K562 (cell line): Measurements from ENCODE around the gene CCNDBP1. TPM values are rescaled to one million over a fixed set of nuclear protein-coding genes. Genes with fewer than 3 reads are reported as not detected.

Experiments
- ARID1B ChIP-seq: fragments of 450-650 bp; IDR thresholded peaks from 2 replicates; pipeline ENCODE4 v1.6.1; 2016; ENCODE audit warnings: antibody characterized with exemption, mild to moderate bottlenecking, inconsistent platforms
- BCOR ChIP-seq: fragments of 450-650 bp; IDR thresholded peaks from 2 replicates; pipeline ENCODE4 v1.6.1; 2016
- CEBPB ChIP-seq: fragments of 450-650 bp; IDR thresholded peaks from 2 replicates; pipeline ENCODE4 v1.6.1; 2016; ENCODE audit warnings: missing genetic modification characterization, missing compliant biosample characterization
- CTBP1 ChIP-seq: fragments of 450-650 bp; IDR thresholded peaks from 2 replicates; pipeline ENCODE4 v1.6.1; 2016; ENCODE audit warnings: borderline replicate concordance
- DPF2 ChIP-seq: fragments of 450-650 bp; IDR thresholded peaks from 2 replicates; pipeline ENCODE4 v1.6.1; 2016
- FOXM1 ChIP-seq, 2 experiments: fragments of 450-650 bp in 1 of 2; sonication (generic) in 1 of 2; formaldehyde crosslinking in 1 of 2; IDR thresholded peaks; 2 replicates each; pipeline versions ENCODE4 v1.6.1 to v1.9.0; 2017 to 2022; ENCODE audit warnings: low read depth in 2 of 2, mild to moderate bottlenecking in 2 of 2, missing genetic modification reagents in 1 of 2, moderate library complexity in 1 of 2
- GATAD2B ChIP-seq: fragments of 450-650 bp; IDR thresholded peaks from 2 replicates; pipeline ENCODE4 v1.6.1; 2017; ENCODE audit warnings: mild to moderate bottlenecking, borderline replicate concordance
- HNRNPL ChIP-seq: fragments of 200-400 bp; formaldehyde crosslinking; IDR thresholded peaks from 2 replicates; pipeline ENCODE4 v1.6.1; 2017; ENCODE audit warnings: low read depth, mild to moderate bottlenecking, low read length
- L3MBTL2 ChIP-seq: fragments of 450-650 bp; IDR thresholded peaks from 2 replicates; pipeline ENCODE4 v1.6.1; 2016; ENCODE audit warnings: mild to moderate bottlenecking, moderate library complexity
- MBD2 ChIP-seq: sonication (generic); IDR thresholded peaks from 2 replicates; pipeline ENCODE4 v1.6.1; 2016; ENCODE audit warnings: low read depth, borderline replicate concordance
- PPARD ChIP-seq: fragments of 250-450 bp; sonication (Bioruptor Pico); IDR thresholded peaks from 2 replicates; pipeline ENCODE4 v1.8.0; 2022; ENCODE audit warnings: inconsistent platforms, mild to moderate bottlenecking, moderate library complexity
- STAT5A ChIP-seq: IDR thresholded peaks from 2 replicates; pipeline ENCODE4 v1.6.1; 2012; ENCODE audit warnings: low read length, inconsistent platforms, borderline replicate concordance
- THRAP3 ChIP-seq: fragments of 450-650 bp; IDR thresholded peaks from 2 replicates; pipeline ENCODE4 v1.6.1; 2016; ENCODE audit warnings: mild to moderate bottlenecking, inconsistent platforms, borderline replicate concordance
- ZFP30 ChIP-seq: fragments of 250-450 bp; sonication (Bioruptor Pico); IDR thresholded peaks from 2 replicates; pipeline ENCODE4 v1.8.0; 2022; ENCODE audit warnings: moderate library complexity, mild to moderate bottlenecking, inconsistent platforms, borderline replicate concordance
- ZNF143 ChIP-seq: sonication (generic); formaldehyde crosslinking; IDR thresholded peaks from 2 replicates; pipeline ENCODE4 v1.9.0; 2022; ENCODE audit warnings: mild to moderate bottlenecking, missing genetic modification reagents
- ZNF239 ChIP-seq: fragments of 250-450 bp; sonication (Bioruptor Pico); IDR thresholded peaks from 2 replicates; pipeline ENCODE4 v1.4.0; 2020; ENCODE audit warnings: mild to moderate bottlenecking
- ZNF274 ChIP-seq: IDR thresholded peaks from 2 replicates; pipeline ENCODE4 v1.6.1; 2011; ENCODE audit warnings: low read depth, mild to moderate bottlenecking, low read length, moderate library complexity, borderline replicate concordance
- ZNF695 ChIP-seq: fragments of 450-650 bp; formaldehyde crosslinking; IDR thresholded peaks from 2 replicates; pipeline ENCODE4 v1.4.0; 2020; ENCODE audit warnings: mild to moderate bottlenecking, moderate library complexity
- ZNF76 ChIP-seq: fragments of 250-450 bp; sonication (Bioruptor Pico); IDR thresholded peaks from 2 replicates; pipeline ENCODE4 v1.4.0; 2020; ENCODE audit warnings: mild to moderate bottlenecking, moderate library complexity, borderline replicate concordance
- ZNF764 ChIP-seq: fragments of 250-450 bp; sonication (Bioruptor Pico); IDR thresholded peaks from 2 replicates; pipeline ENCODE4 v1.4.0; 2020; ENCODE audit warnings: low read depth, mild to moderate bottlenecking, moderate library complexity
- polyA plus RNA-seq, 8 experiments: library from polyadenylated mRNA; depleted of rRNA in 4 of 8; stranded (reverse) in 5 of 8; unstranded in 3 of 8; fragments of >200 nt; fragmentation: Nextera tagmentation in 2 of 8; fragmentation: Illumina TruSeq in 1 of 8; extraction: Ambion mirVana in 2 of 8; extraction: Trizol in 1 of 8; gene quantifications; 2 replicates each; pipeline versions ENCODE4 v1.2.1 to v1.2.3, GENCODE V29; 2011 to 2014; ENCODE audit warnings: inconsistent platforms in 1 of 8, missing spikeins in 1 of 8
- total RNA-seq, 7 experiments: library from RNA; depleted of rRNA in 6 of 7; stranded (reverse); fragments of >200 nt in 6 of 7; fragmentation: Illumina TruSeq in 2 of 7; extraction: Trizol in 2 of 7; gene quantifications; 2 replicates each; pipeline versions ENCODE4 v1.2.1 to v1.2.3, GENCODE V29; 2011 to 2021; ENCODE audit warnings: low replicate concordance in 1 of 7
- TF ChIP-seq, protein P1 (sequence below): IDR thresholded peaks from 2 replicates; pipeline ENCODE4 v1.6.1; 2016; ENCODE audit warnings: missing genetic modification characterization, missing compliant biosample characterization
- TF ChIP-seq, protein P2 (sequence below), 2 experiments: fragments of 450-650 bp in 1 of 2; sonication (generic) in 1 of 2; formaldehyde crosslinking in 1 of 2; IDR thresholded peaks in 1 of 2; conservative IDR thresholded peaks in 1 of 2; 2 replicates each; pipeline versions ENCODE4 v1.6.1 to v1.8.1; 2016 to 2023; ENCODE audit warnings: mild to moderate bottlenecking in 2 of 2, moderate library complexity in 2 of 2, inconsistent platforms in 1 of 2, missing genetic modification reagents in 1 of 2
- TF ChIP-seq, protein P3 (sequence below): sonication (generic); formaldehyde crosslinking; IDR thresholded peaks from 2 replicates; pipeline ENCODE4 v1.8.1; 2023; ENCODE audit warnings: mild to moderate bottlenecking, missing genetic modification reagents
- TF ChIP-seq, protein P4 (sequence below), 2 experiments: fragments of 200-800 bp in 1 of 2; sonication (Bioruptor generic) in 1 of 2; sonication (generic) in 1 of 2; formaldehyde crosslinking in 1 of 2; IDR thresholded peaks in 1 of 2; conservative IDR thresholded peaks in 1 of 2; 2 replicates each; pipeline versions ENCODE4 v1.5.0 to v1.6.1; 2016 to 2020; ENCODE audit warnings: missing compliant biosample characterization in 1 of 2, missing genetic modification characterization in 1 of 2, missing genetic modification reagents in 1 of 2
- TF ChIP-seq, protein P5 (sequence below): fragments of 250-450 bp; sonication (Bioruptor Pico); IDR thresholded peaks from 2 replicates; pipeline ENCODE4 v1.9.0; 2021; ENCODE audit warnings: mild to moderate bottlenecking

Gene CCNDBP1
- total and polyA plus RNA-seq, 9 of the 15 experiments (the other 6 are each of a cell fraction or from before 2014, with no cell fraction given) = 37.0 to 111 (median 55.5) TPM

DNA sequence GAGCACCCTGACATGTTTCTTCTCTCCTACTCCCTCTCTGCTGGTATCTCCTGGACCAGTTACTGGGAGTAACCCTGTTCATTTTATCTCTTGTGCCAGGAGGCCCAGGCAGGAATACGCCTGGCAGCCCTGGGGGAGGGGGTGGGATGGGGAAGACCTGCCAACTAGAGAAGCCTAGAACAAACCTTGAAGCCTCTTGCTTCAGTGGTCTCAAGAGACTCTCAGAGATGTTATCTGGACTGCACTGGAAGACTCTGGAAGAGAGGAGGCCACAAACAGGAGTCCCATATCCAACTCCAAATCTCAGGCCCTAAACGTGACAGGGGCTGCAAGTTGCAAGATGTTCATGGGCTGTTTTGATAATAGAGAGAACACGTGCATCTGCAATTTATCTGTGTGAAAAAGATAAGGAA, 35.8 kb downstream of the CCNDBP1 start, which contains the start of gene EPB42 (continued):
- TF ChIP-seq, protein P1, sequence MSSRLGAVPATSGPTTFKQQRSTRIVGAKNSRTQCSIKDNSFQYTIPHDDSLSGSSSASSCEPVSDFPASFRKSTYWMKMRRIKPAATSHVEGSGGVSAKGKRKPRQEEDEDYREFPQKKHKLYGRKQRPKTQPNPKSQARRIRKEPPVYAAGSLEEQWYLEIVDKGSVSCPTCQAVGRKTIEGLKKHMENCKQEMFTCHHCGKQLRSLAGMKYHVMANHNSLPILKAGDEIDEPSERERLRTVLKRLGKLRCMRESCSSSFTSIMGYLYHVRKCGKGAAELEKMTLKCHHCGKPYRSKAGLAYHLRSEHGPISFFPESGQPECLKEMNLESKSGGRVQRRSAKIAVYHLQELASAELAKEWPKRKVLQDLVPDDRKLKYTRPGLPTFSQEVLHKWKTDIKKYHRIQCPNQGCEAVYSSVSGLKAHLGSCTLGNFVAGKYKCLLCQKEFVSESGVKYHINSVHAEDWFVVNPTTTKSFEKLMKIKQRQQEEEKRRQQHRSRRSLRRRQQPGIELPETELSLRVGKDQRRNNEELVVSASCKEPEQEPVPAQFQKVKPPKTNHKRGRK (tag) = no peak
- TF ChIP-seq, protein P2, sequence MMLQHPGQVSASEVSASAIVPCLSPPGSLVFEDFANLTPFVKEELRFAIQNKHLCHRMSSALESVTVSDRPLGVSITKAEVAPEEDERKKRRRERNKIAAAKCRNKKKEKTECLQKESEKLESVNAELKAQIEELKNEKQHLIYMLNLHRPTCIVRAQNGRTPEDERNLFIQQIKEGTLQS (IDR thresholded peaks at IDR 0.05) = no peak
- TF ChIP-seq, protein P2 (CRISPR knock-in tag; conservative IDR thresholded peaks at IDR 0.05) = no peak
- TF ChIP-seq ZNF274 (peak; percentile 75; the same call in 1 of the 2 replicates), BCOR (0 out of 2 replicates have a peak, but pooled peaks have one; percentile 33), PPARD (CRISPR knock-in tag) (no peak), ZNF764 (CRISPR knock-in tag) (no peak), ZNF76 (no peak), CTBP1 (no peak; the same call in 1 of the 2 replicates), ZNF143 (CRISPR knock-in tag) (no peak), CEBPB (tag) (no peak), MBD2 (no peak), GATAD2B (peak; percentile 46; the same call in 1 of the 2 replicates), ZNF695 (no peak), ZNF239 (no peak), STAT5A (peak; percentile 77), THRAP3 (no peak), ZFP30 (CRISPR knock-in tag) (no peak), DPF2 (peak; percentile 91), ARID1B (peak; percentile 95), L3MBTL2 (peak; percentile 59; the same call in 1 of the 2 replicates), HNRNPL (no peak), FOXM1 (IDR thresholded peaks at IDR 0.05; ENCODE audit: low read depth) (peak; percentile 83), FOXM1 (CRISPR knock-in tag; IDR thresholded peaks at IDR 0.05; ENCODE audit: low read depth) (no peak)
- TF ChIP-seq, protein P3, sequence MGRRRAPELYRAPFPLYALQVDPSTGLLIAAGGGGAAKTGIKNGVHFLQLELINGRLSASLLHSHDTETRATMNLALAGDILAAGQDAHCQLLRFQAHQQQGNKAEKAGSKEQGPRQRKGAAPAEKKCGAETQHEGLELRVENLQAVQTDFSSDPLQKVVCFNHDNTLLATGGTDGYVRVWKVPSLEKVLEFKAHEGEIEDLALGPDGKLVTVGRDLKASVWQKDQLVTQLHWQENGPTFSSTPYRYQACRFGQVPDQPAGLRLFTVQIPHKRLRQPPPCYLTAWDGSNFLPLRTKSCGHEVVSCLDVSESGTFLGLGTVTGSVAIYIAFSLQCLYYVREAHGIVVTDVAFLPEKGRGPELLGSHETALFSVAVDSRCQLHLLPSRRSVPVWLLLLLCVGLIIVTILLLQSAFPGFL (CRISPR knock-in tag) = no peak
- TF ChIP-seq, protein P4, sequence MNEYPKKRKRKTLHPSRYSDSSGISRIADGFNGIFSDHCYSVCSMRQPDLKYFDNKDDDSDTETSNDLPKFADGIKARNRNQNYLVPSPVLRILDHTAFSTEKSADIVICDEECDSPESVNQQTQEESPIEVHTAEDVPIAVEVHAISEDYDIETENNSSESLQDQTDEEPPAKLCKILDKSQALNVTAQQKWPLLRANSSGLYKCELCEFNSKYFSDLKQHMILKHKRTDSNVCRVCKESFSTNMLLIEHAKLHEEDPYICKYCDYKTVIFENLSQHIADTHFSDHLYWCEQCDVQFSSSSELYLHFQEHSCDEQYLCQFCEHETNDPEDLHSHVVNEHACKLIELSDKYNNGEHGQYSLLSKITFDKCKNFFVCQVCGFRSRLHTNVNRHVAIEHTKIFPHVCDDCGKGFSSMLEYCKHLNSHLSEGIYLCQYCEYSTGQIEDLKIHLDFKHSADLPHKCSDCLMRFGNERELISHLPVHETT (CRISPR knock-in tag; conservative IDR thresholded peaks at IDR 0.05 in 1 of 2, IDR thresholded peaks at IDR 0.05 in 1 of 2) = peak in 1 of 2 experiments; percentile 28; a peak in 1 of 4 replicates
- TF ChIP-seq, protein P5, sequence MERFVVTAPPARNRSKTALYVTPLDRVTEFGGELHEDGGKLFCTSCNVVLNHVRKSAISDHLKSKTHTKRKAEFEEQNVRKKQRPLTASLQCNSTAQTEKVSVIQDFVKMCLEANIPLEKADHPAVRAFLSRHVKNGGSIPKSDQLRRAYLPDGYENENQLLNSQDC (CRISPR knock-in tag) = no peak
